HuH-7 (cell line): ENCODE results near the gene PDIA5.

Source experiments
- DNase-seq: peaks from one replicate; pipeline ENCODE4 v3.0.0; 2011; ENCODE audit warnings: low spot score

PDIA5 gene

GRCh38 chr3:123119802-123120201, 53.0 kb downstream of the PDIA5 start:
- DNase-seq, result no peak

- no peak for DNase-seq
These were observed 53.7 kb downstream of the PDIA5 start for GRCh38 chr3:123120573-123120972.

- DNase-seq, result no peak
These were observed 55.2 kb downstream of the PDIA5 start for GRCh38 chr3:123122057-123122456.

- no peak for DNase-seq
These were observed 55.9 kb downstream of the PDIA5 start for GRCh38 chr3:123122525-123123315.

GRCh38 chr3:123123716-123124616, 57.1 kb downstream of the PDIA5 start:
- DNase-seq, result no peak

- no peak for DNase-seq
These were observed 58.1 kb downstream of the PDIA5 start for GRCh38 chr3:123124971-123125370.

- DNase-seq, result no peak
These were observed 59.2 kb downstream of the PDIA5 start for GRCh38 chr3:123126031-123126430.

- no peak for DNase-seq
These were observed 59.8 kb downstream of the PDIA5 start for GRCh38 chr3:123126653-123127052.

- no peak for DNase-seq
These were observed 62.3 kb downstream of the PDIA5 start for GRCh38 chr3:123129092-123129491.

- no peak for DNase-seq
These were observed 62.7 kb downstream of the PDIA5 start for GRCh38 chr3:123129532-123129931.

- peak; percentile 16 for DNase-seq
These were observed 63.4 kb downstream of the PDIA5 start for GRCh38 chr3:123130079-123130750.

- no peak for DNase-seq
These were observed 67.8 kb downstream of the PDIA5 start for GRCh38 chr3:123134671-123135070.

- DNase-seq, result no peak
These were observed 70.2 kb downstream of the PDIA5 start for GRCh38 chr3:123137001-123137400.

- DNase-seq, result no peak
These were observed 72.1 kb downstream of the PDIA5 start for GRCh38 chr3:123138839-123139444.

GRCh38 chr3:123139522-123139921, 72.7 kb downstream of the PDIA5 start:
- no peak for DNase-seq

GRCh38 chr3:123140550-123140949, 73.7 kb downstream of the PDIA5 start:
- no peak for DNase-seq

GRCh38 chr3:123141276-123141675, 74.5 kb downstream of the PDIA5 start:
- DNase-seq, result no peak

- peak; percentile 36 for DNase-seq
These were observed 77.0 kb downstream of the PDIA5 start for GRCh38 chr3:123143669-123144411.

GRCh38 chr3:123147754-123148535, 81.1 kb downstream of the PDIA5 start:
- DNase-seq, result no peak

GRCh38 chr3:123148772-123149171, 81.9 kb downstream of the PDIA5 start:
- DNase-seq, result no peak

GRCh38 chr3:123149525-123149924, 82.7 kb downstream of the PDIA5 start:
- DNase-seq, result no peak
